ENCODE measurements around the gene BACH2. TPM values are rescaled to one million over a fixed set of nuclear protein-coding genes. Genes with fewer than 3 reads are reported as not detected.
"Not testable (repeated sequence)": the region's sequence is repeated elsewhere in the genome, so short reads cannot be mapped to it uniquely, and the experiment has no call there.

Gene BACH2
- total RNA-seq, 4 donors from 2014 or later: 3.6 to 13.4 (median 7.5) TPM

- Histone ChIP-seq H3K36me3 (no peaks in the 10 kb centered on the region), H3K27me3 (no peaks in the 10 kb centered on the region), H3K4me1 (peaks cover 27 to 34% of the 10 kb centered on the region in 2 donors), H3K9me3 (no peaks in the 10 kb centered on the region), H3K27ac (no peak overlapping the region), H3K4me3 (no peak overlapping the region)
- ATAC-seq (no peak), DNase-seq (no peak)
- in situ Hi-C loops (cut with MboI; ENCODE audit: low sequenced_read_pairs in 4 of 4) (no loop called here), intact Hi-C loops (cut with DNase I; ENCODE audit: low total_unique reads) (no loop called here)
- TF ChIP-seq CTCF (IDR thresholded peaks at IDR 0.05 in 4 of 5, conservative IDR thresholded peaks at IDR 0.05 in 1 of 5) (no peak), POLR2A (IDR thresholded peaks at IDR 0.05) (no peak)
Observed at GRCh38 chr6:90065173-90065572, 231.5 kb downstream of the BACH2 start.

DNA sequence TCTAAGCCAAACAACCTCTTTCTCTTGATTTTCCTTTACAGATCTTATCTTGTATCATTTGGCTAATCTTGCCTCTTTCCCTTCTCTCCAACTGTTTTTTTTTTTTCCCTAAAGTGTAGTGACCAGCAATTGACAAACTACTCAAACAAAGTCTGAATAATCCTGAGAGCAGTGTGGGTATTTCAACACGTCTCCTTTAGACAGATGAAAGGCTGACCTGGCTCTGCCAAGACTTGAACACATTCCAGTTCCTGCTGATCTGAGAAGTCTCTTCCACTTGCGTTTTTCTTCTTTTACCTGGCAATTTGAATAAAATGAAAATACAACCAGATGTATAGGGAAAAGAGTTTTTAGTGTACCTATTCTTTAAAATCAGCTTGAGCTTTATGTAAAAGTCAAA is 234.0 kb downstream of the BACH2 start:
- Histone ChIP-seq H3K4me1 (peaks cover 27 to 28% of the 10 kb centered on the region in 2 donors), H3K9me3 (no peaks in the 10 kb centered on the region), H3K4me3 (no peak overlapping the region), H3K36me3 (no peaks in the 10 kb centered on the region), H3K27me3 (no peaks in the 10 kb centered on the region), H3K27ac (no peak overlapping the region)
- TF ChIP-seq CTCF (IDR thresholded peaks at IDR 0.05 in 4 of 5, conservative IDR thresholded peaks at IDR 0.05 in 1 of 5) (no peak), POLR2A (IDR thresholded peaks at IDR 0.05) (no peak)
- peak in 1 of 2 donors; percentile 44 for DNase-seq
- peak; percentile 81 to 88 for ATAC-seq
- in situ Hi-C loops (cut with MboI; ENCODE audit: low sequenced_read_pairs in 4 of 4) (no loop called here), intact Hi-C loops (cut with DNase I; ENCODE audit: low total_unique reads) (no loop called here)

DNA sequence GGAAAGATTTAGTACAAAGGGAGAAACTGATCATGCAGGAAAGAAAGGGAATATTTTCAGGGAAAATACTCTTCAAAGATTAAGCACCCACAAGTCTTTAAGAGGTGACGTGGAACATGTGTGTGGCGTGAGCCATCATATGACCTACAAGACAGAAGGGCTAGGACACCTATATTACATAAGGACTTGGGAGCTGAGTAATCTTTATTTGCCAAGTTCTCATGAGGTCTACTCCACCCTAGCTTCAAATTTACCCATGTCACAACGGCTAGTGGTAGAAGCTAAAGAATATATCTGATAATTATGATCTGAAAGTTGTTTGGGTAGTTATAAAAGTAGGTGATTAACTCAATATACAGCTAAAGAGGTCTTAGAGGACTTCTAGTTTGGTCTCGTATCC is 234.6 kb downstream of the BACH2 start:
- Histone ChIP-seq H3K27ac (no peak overlapping the region), H3K4me3 (no peak overlapping the region), H3K27me3 (no peaks in the 10 kb centered on the region), H3K9me3 (no peaks in the 10 kb centered on the region), H3K4me1 (peaks cover 27 to 28% of the 10 kb centered on the region in 2 donors), H3K36me3 (no peaks in the 10 kb centered on the region)
- in situ Hi-C loops (cut with MboI; ENCODE audit: low sequenced_read_pairs in 4 of 4): no loop called here
- peak in 1 of 2 donors; percentile 57 for ATAC-seq
- intact Hi-C loops (cut with DNase I; ENCODE audit: low total_unique reads): no loop called here
- TF ChIP-seq CTCF (IDR thresholded peaks at IDR 0.05 in 4 of 5, conservative IDR thresholded peaks at IDR 0.05 in 1 of 5) (no peak), POLR2A (IDR thresholded peaks at IDR 0.05) (no peak)
- DNase-seq: no peak

- H3K4me3 ChIP-seq; intact Hi-C loops (cut with DNase I; ENCODE audit: low total_unique reads); ATAC-seq: not testable (repeated sequence)
Observed at GRCh38 chr6:90059178-90059577, 237.5 kb downstream of the BACH2 start.

DNA sequence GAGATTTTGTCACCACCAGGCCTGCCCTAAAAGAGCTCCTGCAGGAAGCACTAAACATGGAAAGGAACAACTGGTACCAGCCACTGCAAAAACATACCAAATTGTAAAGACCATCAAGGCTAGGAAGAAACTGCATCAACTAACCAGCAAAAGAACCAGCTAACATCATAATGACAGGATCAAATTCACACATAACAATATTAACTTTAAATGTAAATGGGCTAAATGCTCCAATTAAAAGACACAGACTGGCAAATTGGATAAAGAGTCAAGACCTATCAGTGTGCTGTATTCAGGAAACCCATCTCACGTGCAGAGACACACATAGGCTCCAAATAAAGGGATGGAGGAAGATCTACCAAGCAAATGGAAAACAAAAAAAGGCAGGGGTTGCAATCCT is 240.7 kb downstream of the BACH2 start:
- H3K36me3 ChIP-seq; ATAC-seq; H3K4me3 ChIP-seq; H3K9me3 ChIP-seq; H3K4me1 ChIP-seq; H3K27ac ChIP-seq; DNase-seq; H3K27me3 ChIP-seq; in situ Hi-C loops (cut with MboI; ENCODE audit: low sequenced_read_pairs in 4 of 4); intact Hi-C loops (cut with DNase I; ENCODE audit: low total_unique reads): not testable (repeated sequence)

More at GRCh38 chr6:90059178-90059577, 237.5 kb downstream of the BACH2 start:
- H3K4me1 ChIP-seq: peaks cover 20% of the 10 kb centered on the region in 2 donors
- H3K27me3 ChIP-seq; DNase-seq; H3K36me3 ChIP-seq; in situ Hi-C loops (cut with MboI; ENCODE audit: low sequenced_read_pairs in 4 of 4); H3K27ac ChIP-seq; H3K9me3 ChIP-seq: not testable (repeated sequence)

DNA sequence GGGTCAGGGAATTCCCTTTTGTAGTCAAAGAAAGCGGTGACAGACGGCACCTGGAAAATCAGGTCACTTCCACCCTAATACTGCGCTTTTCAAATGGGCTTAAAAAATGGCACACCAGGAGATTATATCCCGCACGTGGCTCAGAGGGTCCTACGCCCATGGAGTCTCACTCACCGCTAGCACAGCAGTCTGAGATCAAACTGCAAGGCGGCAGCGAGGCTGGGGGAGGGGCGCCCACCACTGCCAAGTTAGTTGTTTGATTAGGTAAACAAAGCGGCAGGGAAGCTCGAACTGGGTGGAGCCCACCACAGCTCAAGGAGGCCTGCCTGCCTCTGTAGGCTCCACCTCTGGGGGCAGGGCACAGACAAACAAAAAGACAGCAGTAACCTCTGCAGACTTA is 242.4 kb downstream of the BACH2 start:
- in situ Hi-C loops (cut with MboI; ENCODE audit: low sequenced_read_pairs in 4 of 4); H3K9me3 ChIP-seq; H3K27me3 ChIP-seq; DNase-seq; H3K4me1 ChIP-seq; H3K4me3 ChIP-seq; H3K27ac ChIP-seq; ATAC-seq; intact Hi-C loops (cut with DNase I; ENCODE audit: low total_unique reads); H3K36me3 ChIP-seq: not testable (repeated sequence)
